Stimulated activated CD4-positive, alpha-beta T cell treated with anti-CD3 and anti-CD28 coated beads, Interleukin-1b, Interleukin-23, amount 100 ng/mL, for 24 hours (primary cell): ENCODE results near the gene MPRIP.

Experiments
- DNase-seq, 4 experiments: peaks; one replicate each; pipeline ENCODE4 v3.0.0-alpha.2; 2020; ENCODE audit warnings: low read depth in 4 of 4, low spot score in 1 of 4

MPRIP gene

DNA sequence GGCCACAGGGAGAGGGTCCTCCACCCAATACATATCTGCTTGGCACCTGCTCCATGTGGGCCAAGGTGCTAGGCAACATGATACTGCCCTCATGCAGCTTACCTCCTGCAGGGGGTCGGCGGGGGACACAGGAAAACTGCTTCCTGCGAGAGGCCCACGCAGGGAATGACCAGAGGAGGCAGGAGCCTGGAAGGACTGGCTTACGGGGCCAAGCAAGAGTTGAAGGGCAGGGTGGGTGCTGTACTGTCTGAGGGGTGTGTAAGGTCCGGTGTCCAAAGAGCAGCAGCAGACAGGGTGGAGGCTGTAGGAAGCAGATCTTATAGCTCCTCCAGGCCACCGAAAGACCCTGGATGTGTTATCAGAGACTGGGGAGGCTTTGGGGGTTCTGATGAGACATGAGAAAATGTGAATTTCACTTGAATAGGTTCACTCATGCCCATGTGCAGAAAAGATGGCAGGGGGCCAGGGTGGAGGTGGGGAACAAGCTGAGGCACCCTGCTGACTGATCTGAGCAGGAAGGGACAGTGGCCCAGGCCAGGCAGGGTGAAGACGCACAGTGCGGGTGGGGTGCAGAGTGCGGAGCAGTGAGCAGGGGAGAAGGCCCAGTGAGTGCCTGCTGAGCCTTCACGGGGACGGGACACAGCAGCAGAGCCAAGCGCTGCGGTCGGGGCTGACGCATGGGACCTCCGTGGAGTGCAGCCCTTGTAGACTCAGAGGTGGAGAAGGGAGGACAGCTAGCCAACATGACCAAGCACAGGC lies 186.4 kb downstream of the MPRIP start:
- DNase-seq: no peak

- no peak for DNase-seq
Measured at GRCh38 chr17:17229416-17230384, 187.4 kb downstream of the MPRIP start.

DNA sequence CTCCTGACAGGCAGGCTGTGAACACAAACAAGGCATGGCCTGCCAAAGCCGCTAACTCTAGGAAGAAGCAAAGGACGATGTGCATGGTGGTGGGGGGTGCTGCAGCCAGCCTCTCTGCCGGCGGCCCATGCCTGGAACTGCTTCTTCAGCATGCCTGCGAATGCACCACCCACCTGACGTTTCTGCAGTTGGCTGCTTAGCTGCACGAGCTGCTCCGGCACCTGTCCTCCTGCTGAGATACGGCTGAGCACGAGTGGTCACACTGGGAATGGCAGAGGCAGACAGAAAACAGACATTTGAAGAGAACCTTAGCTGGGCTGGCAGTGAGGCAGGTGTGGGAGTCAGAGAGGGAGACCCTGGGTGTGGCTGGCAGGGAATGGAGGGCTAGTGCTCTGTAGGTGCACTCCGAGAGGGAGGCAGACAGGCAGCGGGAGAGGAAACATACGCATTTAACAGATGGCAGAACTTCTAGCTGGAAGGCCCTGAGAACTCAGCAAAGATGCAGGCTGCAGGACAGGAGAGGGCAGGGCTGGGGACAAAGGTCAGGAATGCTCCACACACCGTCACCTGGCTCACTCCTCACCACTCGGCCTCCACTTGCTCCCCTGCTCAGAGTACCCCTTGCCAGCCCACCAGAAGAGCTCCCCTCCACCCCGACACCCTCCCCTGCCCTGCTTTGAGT lies 189.5 kb downstream of the MPRIP start:
- no peak for DNase-seq

- DNase-seq: no peak
Measured at GRCh38 chr17:17232303-17232621, 190.0 kb downstream of the MPRIP start.

DNA sequence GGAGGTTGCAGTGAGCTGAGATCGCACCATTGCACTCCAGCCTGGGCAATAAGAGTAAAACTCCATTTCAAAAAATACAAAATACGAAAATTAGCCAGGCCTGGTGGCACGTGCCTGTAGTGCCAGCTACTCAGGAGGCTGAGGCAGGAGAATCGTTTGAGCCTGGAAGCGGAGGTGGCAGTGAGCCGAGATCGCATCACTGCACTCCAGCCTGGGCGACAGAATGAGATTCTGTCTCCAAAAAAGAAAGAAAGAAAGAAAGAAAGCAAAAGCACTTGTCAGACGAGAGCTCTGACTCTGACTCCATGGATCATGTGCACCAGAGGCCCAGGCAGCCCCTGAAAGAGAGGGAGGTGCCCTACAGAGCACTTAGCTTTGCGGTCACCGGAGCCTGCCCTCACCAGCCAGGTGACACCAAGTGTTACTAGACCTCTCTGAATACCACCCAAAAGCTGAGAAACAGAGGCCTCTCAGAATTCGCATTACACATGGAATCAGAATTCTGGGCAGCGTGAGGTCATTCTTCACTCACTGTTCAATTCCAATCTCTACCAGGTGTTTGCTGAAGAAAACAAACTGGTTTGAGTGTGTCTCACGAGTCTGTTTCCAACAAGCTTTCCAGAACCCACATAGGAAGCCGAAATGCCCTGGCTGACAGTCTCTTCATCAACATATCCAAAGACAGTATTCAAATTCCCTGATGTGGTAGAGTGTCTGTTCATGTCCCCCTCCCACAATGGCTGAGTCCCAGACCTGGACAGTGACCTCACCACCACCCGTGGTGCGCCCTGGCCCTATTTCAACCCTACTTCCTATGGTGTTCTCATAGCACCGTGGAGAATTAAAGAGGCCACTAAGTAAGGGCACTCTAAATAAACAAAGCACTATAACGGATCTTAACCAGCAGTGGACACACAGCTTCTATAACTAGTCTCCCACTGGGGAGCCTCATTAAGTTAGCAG lies 193.2 kb downstream of the MPRIP start:
- no peak for DNase-seq

- no peak for DNase-seq
Measured at GRCh38 chr17:17236295-17237025, 194.2 kb downstream of the MPRIP start.

GRCh38 chr17:17237026-17237799 lies 195.0 kb downstream of the MPRIP start, which contains the start of gene FLCN:
TSS of gene FLCN (minus strand) at chr17:17237168. CDS start at chr17:17228137, 9,031 bp downstream.
- peak; percentile 80 to 88 (median 82) for DNase-seq

DNA sequence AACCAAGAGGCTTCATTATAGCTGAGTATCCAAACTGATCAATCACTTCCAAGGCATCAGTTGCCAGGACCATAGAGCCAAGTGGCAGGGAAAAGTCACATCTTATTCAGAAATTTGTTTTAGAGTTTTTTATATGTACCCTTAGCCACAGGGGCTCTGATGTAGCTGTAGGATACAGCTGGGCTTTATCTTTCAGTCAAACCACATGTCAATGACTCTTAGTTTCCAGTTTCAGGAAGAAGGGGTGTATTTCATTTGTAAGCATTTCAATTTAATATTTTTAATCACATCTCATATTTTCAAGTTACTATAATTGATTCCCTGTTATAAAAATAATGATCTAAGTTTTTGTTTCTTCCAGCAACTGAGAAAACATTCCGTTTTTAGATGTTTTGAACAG lies 197.6 kb downstream of the MPRIP start:
- DNase-seq: no peak

DNA sequence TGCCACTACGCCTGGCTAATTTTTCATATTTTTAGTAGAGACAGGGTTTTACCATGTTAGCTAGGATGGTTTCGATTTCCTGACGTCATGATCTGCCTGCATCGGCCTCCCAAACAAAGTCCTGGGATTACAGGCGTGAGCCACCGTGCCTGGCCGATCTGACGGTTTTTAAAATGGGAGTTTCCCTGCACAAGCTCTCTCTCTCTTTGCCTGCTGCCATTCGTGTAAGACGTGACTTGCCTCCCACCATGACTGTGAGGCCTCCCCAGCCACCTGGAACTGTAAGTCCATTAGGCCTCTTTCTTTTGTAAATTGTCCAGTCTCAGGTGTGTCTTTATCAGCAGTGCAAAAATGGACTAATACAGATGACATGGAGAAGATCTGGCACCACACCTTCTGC lies 199.4 kb downstream of the MPRIP start:
- no peak for DNase-seq

DNA sequence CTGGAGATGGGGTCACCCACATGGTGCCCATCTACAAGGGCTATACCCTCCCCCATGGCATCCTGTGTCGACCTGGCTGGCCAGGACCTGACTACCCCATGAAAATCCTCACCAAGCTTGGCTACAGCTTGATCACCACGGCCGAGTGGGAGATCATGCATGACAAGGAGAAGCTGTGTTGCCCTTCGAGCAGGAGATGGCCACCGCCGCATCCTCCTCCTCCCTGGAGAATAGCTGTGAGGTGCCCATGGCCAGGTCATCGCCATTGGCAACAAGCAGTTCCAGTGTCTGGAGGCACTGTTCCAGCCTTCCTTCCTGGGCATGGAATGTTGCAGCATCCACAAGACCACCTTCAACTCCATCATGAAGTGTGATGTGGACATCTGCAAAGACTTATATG lies 200.0 kb downstream of the MPRIP start:
- no peak for DNase-seq
